HepG2 (cell line): ENCODE data around the gene LRP5. TPM values are rescaled to one million over a fixed set of nuclear protein-coding genes. Genes with fewer than 3 reads are reported as not detected.

Experiments
- CCDC6 ChIP-seq: sonication (generic); formaldehyde crosslinking; IDR thresholded peaks from 2 replicates; pipeline ENCODE4 v1.8.1; 2022; ENCODE audit warnings: mild to moderate bottlenecking, missing genetic modification reagents, moderate library complexity
- HDAC1 ChIP-seq: sonication (generic); formaldehyde crosslinking; IDR thresholded peaks from 2 replicates; pipeline ENCODE4 v1.5.1; 2020; ENCODE audit warnings: mild to moderate bottlenecking, missing genetic modification reagents
- HNRNPLL ChIP-seq: fragments of 200-400 bp; formaldehyde crosslinking; IDR thresholded peaks from 2 replicates; pipeline ENCODE4 v1.6.1; 2017; ENCODE audit warnings: mild to moderate bottlenecking, low read depth, low read length; ENCODE audit not compliant: poor library complexity, severe bottlenecking
- KDM5B ChIP-seq: sonication (generic); formaldehyde crosslinking; IDR thresholded peaks from 2 replicates; pipeline ENCODE4 v1.4.0; 2020; ENCODE audit warnings: missing genetic modification reagents, mild to moderate bottlenecking, borderline replicate concordance
- SRSF4 ChIP-seq: fragments of 200-400 bp; formaldehyde crosslinking; IDR thresholded peaks from one replicate; pipeline ENCODE4 v1.6.1; 2018; ENCODE audit warnings: mild to moderate bottlenecking, low read depth, low read length, moderate library complexity; ENCODE audit not compliant: poor library complexity, severe bottlenecking
- ZNF746 ChIP-seq: sonication (generic); formaldehyde crosslinking; IDR thresholded peaks from 2 replicates; pipeline ENCODE4 v1.8.0; 2022; ENCODE audit warnings: mild to moderate bottlenecking, missing genetic modification reagents
- ZNF883 ChIP-seq: sonication (generic); formaldehyde crosslinking; IDR thresholded peaks from 2 replicates; pipeline ENCODE4 v1.5.1; 2020; ENCODE audit warnings: mild to moderate bottlenecking, missing genetic modification reagents; ENCODE audit errors: not compliant biosample characterization
- polyA plus RNA-seq, 8 experiments: library from polyadenylated mRNA; depleted of rRNA in 3 of 8; stranded (reverse) in 7 of 8; unstranded in 1 of 8; fragments of >200 nt; fragmentation: Illumina TruSeq in 4 of 8; extraction: Trizol in 4 of 8; gene quantifications; 2 replicates each; pipeline versions ENCODE4 v1.2.1 to v1.2.3, GENCODE V29; 2011 to 2016; ENCODE audit warnings: low read depth in 4 of 8, missing spikeins in 1 of 8, mixed read lengths in 1 of 8; ENCODE audit not compliant: insufficient read depth in 1 of 8
- total RNA-seq, 5 experiments: library from RNA; depleted of rRNA; stranded (reverse); fragments of >200 nt; fragmentation: Illumina TruSeq; extraction: Trizol; gene quantifications; 2 replicates each; pipeline ENCODE4 v1.2.3, GENCODE V29; 2016; ENCODE audit warnings: low read depth in 1 of 5
- TF ChIP-seq, protein P1 (sequence below): sonication (generic); formaldehyde crosslinking; IDR thresholded peaks from one replicate; pipeline ENCODE4 v1.5.1; 2020; ENCODE audit warnings: mild to moderate bottlenecking, missing genetic modification reagents; ENCODE audit errors: not compliant biosample characterization
- TF ChIP-seq, protein P2 (sequence below): conservative IDR thresholded peaks from 2 replicates; pipeline ENCODE4 v1.6.1; 2018; ENCODE audit warnings: missing genetic modification reagents
- TF ChIP-seq, protein P3 (sequence below): sonication (generic); formaldehyde crosslinking; IDR thresholded peaks from 2 replicates; pipeline ENCODE4 v1.8.1; 2023; ENCODE audit warnings: missing genetic modification reagents, inconsistent platforms, borderline replicate concordance
- TF ChIP-seq, protein P4 (sequence below): sonication (generic); formaldehyde crosslinking; IDR thresholded peaks from 2 replicates; pipeline ENCODE4 v1.8.0; 2022; ENCODE audit warnings: mild to moderate bottlenecking, missing genetic modification reagents, moderate library complexity

LRP5 gene
- total and polyA plus RNA-seq, 2 of the 13 experiments (the other 11 are each of a cell fraction or from before 2014, with no cell fraction given) = 40.4 to 64.0 TPM

DNA sequence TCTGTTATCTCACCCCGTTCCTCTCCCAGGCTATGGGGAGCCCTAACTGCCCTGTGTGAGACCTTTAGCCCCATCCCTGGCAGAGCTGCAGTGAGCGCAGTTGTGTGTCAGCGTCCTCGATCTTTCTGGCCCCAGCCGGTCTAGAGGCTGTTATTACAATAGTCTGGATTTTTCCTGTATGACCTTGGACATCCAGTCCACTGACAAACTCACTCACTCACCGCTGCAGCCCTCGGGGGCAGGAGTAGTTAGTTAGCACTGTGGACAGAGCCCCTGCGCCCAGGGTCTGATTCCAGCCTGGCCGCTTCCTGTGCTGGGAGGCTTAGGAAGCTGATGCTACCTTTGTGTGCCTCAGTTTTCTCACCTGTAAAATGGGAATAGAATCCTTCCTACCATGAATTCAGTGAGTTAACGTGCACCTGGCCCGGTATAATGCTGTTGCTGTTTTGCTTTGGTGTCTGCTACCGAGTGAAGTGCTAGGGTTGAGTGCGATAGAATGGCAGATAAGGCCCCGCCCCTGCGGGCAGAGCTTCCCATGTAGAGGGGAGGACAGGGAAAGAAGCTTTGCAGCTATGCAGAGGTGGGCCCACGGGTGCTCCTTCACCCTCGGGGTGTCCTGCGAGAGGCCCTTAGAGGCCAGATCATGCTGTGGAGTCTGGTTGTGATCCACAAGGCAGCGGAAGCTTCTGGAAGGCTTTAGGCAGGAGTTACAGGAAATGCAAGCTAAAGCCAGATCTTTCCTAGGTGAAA, 3.0 kb downstream of the LRP5 start (continued):
- TF ChIP-seq, protein P1, sequence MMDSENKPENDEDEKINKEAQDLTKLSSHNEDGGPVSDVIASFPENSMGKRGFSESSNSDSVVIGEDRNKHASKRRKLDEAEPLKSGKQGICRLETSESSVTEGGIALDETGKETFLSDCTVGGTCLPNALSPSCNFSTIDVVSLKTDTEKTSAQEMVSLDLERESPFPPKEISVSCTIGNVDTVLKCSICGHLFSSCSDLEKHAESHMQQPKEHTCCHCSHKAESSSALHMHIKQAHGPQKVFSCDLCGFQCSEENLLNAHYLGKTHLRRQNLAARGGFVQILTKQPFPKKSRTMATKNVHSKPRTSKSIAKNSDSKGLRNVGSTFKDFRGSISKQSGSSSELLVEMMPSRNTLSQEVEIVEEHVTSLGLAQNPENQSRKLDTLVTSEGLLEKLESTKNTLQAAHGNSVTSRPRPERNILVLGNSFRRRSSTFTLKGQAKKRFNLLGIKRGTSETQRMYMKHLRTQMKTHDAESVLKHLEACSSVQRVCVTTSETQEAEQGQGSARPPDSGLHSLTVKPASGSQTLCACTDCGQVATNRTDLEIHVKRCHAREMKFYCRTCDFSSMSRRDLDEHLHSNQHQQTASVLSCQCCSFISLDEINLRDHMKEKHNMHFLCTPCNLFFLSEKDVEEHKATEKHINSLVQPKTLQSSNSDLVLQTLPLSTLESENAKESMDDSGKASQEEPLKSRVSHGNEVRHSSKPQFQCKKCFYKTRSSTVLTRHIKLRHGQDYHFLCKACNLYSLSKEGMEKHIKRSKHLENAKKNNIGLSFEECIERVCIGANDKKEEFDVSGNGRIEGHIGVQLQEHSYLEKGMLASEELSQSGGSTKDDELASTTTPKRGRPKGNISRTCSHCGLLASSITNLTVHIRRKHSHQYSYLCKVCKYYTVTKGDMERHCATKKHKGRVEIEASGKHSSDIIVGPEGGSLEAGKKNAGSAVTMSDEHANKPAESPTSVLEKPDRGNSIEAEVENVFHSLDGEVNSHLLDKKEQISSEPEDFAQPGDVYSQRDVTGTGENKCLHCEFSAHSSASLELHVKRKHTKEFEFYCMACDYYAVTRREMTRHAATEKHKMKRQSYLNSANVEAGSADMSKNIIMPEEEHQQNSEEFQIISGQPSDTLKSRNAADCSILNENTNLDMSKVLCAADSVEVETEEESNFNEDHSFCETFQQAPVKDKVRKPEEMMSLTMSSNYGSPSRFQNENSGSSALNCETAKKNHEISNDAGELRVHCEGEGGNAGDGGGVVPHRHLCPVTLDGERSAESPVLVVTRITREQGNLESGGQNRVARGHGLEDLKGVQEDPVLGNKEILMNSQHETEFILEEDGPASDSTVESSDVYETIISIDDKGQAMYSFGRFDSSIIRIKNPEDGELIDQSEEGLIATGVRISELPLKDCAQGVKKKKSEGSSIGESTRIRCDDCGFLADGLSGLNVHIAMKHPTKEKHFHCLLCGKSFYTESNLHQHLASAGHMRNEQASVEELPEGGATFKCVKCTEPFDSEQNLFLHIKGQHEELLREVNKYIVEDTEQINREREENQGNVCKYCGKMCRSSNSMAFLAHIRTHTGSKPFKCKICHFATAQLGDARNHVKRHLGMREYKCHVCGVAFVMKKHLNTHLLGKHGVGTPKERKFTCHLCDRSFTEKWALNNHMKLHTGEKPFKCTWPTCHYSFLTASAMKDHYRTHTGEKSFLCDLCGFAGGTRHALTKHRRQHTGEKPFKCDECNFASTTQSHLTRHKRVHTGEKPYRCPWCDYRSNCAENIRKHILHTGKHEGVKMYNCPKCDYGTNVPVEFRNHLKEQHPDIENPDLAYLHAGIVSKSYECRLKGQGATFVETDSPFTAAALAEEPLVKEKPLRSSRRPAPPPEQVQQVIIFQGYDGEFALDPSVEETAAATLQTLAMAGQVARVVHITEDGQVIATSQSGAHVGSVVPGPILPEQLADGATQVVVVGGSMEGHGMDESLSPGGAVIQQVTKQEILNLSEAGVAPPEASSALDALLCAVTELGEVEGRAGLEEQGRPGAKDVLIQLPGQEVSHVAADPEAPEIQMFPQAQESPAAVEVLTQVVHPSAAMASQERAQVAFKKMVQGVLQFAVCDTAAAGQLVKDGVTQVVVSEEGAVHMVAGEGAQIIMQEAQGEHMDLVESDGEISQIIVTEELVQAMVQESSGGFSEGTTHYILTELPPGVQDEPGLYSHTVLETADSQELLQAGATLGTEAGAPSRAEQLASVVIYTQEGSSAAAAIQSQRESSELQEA (CRISPR knock-in tag) = no peak
- TF ChIP-seq CCDC6 (CRISPR knock-in tag) (peak; percentile 80; the same call in 1 of the 2 replicates), ZNF746 (CRISPR knock-in tag) (no peak), KDM5B (peak; percentile 91; the same call in 1 of the 2 replicates), SRSF4 (no peak), HDAC1 (CRISPR knock-in tag) (peak; percentile 86), ZNF883 (CRISPR knock-in tag) (no peak), HNRNPLL (no peak)
- TF ChIP-seq, protein P2, sequence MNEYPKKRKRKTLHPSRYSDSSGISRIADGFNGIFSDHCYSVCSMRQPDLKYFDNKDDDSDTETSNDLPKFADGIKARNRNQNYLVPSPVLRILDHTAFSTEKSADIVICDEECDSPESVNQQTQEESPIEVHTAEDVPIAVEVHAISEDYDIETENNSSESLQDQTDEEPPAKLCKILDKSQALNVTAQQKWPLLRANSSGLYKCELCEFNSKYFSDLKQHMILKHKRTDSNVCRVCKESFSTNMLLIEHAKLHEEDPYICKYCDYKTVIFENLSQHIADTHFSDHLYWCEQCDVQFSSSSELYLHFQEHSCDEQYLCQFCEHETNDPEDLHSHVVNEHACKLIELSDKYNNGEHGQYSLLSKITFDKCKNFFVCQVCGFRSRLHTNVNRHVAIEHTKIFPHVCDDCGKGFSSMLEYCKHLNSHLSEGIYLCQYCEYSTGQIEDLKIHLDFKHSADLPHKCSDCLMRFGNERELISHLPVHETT (CRISPR knock-in tag) = no peak; the same call in 1 of the 2 replicates
- TF ChIP-seq, protein P3, sequence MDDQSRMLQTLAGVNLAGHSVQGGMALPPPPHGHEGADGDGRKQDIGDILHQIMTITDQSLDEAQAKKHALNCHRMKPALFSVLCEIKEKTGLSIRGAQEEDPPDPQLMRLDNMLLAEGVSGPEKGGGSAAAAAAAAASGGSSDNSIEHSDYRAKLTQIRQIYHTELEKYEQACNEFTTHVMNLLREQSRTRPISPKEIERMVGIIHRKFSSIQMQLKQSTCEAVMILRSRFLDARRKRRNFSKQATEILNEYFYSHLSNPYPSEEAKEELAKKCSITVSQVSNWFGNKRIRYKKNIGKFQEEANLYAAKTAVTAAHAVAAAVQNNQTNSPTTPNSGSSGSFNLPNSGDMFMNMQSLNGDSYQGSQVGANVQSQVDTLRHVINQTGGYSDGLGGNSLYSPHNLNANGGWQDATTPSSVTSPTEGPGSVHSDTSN (CRISPR knock-in tag) = no peak
- TF ChIP-seq, protein P4, sequence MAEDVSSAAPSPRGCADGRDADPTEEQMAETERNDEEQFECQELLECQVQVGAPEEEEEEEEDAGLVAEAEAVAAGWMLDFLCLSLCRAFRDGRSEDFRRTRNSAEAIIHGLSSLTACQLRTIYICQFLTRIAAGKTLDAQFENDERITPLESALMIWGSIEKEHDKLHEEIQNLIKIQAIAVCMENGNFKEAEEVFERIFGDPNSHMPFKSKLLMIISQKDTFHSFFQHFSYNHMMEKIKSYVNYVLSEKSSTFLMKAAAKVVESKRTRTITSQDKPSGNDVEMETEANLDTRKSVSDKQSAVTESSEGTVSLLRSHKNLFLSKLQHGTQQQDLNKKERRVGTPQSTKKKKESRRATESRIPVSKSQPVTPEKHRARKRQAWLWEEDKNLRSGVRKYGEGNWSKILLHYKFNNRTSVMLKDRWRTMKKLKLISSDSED (CRISPR knock-in tag) = no peak
